GM18517 (cell line): Measurements from ENCODE around the gene VWA1.

Source experiments
- ATAC-seq: cut with Tn5 transposase; IDR thresholded peaks from one replicate; pipeline ENCODE4 v1.9.1; 2021; ENCODE audit warnings: mild to moderate bottlenecking, moderate library complexity; ENCODE audit not compliant: unreplicated experiment

VWA1 gene, protein sequence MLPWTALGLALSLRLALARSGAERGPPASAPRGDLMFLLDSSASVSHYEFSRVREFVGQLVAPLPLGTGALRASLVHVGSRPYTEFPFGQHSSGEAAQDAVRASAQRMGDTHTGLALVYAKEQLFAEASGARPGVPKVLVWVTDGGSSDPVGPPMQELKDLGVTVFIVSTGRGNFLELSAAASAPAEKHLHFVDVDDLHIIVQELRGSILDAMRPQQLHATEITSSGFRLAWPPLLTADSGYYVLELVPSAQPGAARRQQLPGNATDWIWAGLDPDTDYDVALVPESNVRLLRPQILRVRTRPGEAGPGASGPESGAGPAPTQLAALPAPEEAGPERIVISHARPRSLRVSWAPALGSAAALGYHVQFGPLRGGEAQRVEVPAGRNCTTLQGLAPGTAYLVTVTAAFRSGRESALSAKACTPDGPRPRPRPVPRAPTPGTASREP

DNA sequence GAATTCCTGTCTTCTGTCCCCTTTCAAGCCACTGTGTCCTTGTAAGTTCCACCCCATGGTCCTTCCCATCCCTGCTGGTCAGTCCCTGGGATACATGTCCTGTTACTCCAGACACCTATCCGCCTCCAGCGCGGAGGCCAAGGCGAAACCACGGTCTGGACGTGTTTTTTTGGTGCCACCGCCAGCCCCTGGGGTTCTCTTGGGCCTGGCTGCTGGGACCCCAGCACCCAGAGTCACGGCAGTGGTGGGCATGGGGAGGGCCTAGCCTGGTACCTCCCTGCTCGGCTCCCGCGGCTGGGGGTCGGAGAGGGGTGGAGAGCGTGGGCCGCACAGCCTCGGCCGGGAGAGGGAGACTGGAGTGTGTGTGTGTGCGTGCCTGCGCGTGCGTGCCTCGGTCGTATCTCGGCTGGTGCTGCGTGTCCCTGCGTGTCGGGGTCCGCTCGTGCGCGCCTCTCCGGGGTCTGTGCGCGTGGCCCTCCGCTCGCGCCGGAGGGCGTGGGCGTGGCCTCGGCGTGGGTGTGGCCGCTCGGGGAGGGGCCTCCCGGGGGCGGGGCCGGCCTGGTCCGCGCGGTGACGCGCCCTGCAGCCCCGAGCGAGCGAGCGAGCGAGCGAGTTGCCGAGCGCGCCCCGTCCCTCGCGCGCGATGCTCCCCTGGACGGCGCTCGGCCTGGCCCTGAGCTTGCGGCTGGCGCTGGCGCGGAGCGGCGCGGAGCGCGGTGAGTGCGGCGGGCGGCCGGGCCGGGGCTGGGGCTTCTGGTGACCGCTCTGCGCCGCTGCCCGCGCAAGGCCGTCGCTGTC lies at the start of gene VWA1:
Gene VWA1, plus strand, starts transcription at position 585 of the 798 bp plus-strand sequence. Its CDS starts 59 bp downstream, at position 644.
- ATAC-seq: no peak

DNA sequence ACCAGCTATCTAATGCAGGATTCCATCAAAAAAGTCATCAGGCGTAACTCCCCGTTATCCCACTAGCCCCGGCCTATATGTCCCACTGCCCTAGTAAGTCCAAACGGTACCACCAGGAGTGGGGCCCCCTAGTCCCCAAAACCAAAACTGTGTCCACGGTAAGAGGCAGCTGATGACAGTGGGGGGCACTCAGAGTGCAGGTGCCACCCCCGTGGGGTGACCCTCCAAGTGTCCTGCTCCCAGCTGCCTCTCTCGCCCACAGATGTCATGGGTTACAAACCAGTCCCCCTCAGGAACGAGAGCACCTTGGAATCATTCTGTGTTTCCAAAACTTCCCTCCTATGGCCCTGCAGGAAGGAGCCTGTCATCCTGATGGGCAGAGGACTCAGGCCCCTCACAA lies 49.6 kb upstream of the VWA1 start:
- ATAC-seq: no peak

DNA sequence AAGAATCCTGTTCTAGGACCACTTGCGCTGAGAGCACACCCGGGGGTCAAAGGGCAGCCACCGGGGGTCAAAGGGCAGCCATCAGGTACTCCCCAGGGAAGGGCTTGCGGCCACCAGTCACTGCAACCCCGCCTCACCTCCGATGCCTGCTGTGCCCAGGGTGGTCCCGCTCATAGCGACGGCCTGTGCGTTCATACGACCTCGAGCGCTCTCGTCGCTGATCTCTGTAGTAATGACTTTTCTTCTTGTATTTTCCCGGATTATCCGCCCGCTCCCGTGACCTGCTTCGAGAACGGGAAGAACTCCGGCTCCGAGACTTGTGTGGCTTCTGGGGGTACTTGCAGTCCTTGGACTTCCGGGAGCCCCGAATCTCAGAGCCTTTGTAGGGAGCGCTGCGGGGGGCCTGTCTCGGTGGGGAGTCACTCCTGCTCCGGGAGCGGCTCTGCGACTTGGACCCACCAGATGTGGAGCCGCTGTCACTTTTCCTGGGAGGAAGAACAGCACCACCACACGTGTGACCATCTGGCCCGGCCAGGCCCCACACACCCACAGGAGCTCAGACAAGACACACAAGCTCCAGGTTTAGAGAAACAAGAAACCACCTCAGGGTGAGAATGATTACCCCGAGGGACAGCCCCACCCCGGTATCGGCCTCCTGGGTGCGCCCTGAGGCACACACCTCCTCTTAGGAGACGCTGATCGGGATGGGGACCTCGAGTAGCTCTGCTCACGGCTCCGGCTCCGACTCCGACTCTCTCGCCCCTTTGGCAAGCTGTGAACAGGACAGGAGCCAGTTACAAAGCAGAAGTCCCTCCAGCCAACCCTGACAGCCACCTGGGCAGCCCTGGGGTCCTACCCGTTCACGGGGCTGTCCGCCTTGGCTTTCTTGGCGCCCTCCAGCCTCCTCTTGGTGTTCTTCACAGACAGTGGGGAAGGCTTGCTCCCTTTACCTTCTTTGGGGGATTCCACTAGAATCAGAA lies 48.1 kb upstream of the VWA1 start:
- ATAC-seq: no peak

DNA sequence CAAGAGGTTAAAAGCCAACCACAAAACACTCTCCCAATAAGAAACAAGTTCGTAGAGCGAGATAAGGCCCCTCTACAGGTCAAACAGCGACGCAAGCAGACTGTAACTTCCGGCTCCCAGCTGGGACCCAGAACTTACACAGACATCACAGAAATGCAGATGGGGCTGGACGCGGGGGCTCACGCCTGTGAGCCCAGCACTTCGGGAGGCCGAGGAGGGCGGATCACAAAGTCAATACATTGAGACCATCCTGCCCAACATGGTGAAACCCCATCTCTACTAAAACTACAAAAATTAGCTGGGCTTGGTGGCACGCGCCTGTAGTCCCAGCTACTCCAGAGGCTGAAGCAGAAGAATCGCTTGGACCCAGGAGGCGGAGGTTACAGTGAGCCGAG lies 47.4 kb upstream of the VWA1 start:
- ATAC-seq: no peak

DNA sequence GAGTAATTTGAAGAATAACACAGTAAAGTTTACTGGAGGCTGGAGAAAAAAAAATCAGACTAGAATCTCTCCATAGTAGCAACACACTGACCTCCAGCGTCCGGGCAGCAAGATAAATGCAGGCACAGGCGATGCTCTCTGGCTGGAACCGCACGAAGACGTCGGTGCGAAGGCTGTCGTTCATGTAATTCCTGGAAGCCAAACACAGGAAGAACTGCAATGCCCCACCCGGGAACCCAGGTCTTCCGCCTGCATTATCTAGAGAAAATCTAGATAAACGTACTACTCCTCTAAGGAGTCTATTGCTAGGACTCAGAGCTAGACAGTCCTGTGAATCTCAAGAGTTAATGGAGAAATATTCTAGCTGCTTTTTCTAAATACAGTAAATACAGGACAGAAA lies 44.8 kb upstream of the VWA1 start:
- ATAC-seq: no peak

DNA sequence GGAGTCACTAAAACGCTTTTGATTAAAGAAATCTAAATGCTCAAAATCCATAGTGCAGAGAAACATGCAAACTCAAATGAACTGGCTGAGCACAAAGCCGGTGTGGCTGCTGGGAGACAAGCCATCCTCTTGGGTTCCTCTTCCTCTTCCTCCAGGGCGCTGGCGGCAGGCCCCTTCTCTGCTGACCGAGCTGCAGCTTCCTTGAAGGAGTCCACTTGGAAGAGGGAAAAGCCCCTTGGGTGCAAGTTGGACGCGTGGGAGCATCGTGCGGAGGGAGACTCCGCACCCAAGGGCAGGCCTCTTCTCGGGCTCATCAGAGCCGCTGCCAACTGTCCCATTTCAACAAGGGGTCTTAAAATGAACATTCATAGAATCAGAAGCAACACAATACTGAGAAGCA lies 44.3 kb upstream of the VWA1 start:
- no peak for ATAC-seq

DNA sequence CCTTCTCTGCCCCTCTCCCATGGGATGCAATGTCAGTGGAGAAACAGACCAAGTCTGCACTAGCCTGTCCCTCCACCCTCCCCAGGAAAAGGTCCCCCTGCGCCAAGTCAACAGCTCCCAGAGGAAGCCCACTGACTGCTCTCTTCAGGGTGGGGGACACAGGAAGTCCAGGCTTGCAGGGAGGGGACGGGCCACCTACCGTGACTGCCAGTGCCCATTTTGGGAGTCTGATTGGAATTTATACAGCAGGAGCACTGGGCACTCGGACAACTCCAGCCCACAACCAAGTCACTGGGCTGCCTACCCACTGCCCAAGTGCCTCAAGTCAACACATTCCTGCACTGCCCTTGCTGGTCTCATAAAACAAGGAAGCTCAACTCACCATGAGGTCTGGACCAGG lies 42.5 kb upstream of the VWA1 start:
- no peak for ATAC-seq

DNA sequence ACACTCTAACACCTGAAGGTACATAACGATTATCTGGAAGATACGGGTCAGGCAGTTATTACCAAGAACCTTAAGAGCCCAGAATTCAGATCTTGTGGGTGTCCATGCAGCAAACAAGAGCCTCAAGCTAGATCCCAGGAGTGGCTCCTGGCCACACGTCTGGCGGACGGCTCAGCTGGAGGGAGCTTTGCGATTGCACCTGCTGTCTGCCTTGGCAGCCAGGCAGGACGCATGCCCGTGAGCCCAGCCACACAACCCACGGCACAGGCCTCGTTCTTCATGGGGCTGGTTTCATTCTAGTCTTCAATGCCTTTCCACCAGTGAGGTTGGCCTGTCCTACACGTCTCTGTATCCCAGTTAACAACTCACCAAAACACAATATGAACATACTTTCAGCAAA lies 42.1 kb upstream of the VWA1 start:
- no peak for ATAC-seq

DNA sequence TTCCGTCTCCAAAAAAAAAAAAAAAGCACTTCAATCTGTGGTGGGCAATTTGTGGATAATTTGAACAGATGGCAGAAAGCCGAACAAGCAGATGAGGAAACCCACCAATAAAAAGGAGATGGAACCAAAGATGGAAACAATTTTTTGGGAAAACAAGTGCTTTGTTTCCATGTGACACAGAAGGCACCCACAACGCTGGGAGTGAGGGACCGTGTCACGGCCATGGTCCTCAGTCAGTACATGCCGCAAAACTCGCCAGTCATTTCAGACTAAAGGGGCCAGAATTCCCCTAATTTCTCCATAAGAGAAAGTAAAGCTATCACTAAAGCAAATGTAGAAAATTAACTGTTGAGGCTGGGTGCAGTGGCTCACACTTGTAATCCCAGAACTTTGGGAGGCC lies 41.4 kb upstream of the VWA1 start:
- no peak for ATAC-seq

DNA sequence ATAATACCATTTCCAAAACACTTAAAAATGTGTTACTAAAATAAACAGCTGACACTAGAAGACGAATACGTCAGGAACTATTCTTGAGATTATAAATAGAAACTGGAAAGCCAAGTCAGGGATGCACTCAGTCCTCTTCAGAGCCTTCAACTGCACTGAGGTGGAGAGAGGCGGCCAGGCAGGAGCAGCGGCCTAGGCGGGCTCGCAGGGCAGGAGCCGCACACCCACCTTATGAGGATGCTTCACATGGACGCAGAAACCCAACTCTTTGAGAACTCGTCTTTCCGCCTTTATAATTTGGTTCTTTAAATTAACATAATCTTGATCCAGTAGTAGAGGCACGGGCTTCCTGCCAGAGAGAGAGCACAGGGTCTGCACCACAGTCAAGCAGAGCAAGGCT lies 40.3 kb upstream of the VWA1 start:
- no peak for ATAC-seq

DNA sequence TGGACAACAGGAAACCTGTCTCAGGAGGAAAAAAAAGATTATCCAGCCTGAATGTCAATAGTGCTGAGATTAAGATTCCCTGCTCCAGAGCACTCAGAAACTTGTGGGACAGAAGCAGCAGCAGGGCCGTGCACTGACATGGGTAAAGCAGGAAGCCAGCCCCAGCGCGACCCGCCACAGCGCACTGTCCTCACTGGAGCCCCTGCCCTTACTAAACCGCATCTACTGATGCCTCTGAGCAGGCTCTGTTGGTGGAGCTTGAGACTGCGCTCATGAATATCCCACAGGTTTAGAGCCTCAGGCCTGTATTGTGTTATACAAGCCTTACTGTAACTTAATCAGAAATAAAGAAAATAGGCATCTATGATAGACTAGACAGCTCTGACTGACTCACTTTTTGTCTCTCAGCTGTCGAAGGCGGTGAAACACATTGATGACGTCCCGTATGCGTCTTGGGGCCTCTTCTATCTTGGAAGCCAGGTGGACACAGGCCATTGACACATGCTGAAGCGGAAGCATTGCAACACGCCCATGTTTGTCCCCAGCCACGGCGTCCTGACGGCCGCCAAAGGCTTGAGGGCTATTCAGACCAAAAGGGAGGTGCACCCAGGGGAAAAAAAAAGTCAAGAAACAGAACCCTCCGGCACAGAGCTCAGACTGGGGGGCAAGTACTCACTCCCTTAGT lies 37.5 kb upstream of the VWA1 start:
- no peak for ATAC-seq

DNA sequence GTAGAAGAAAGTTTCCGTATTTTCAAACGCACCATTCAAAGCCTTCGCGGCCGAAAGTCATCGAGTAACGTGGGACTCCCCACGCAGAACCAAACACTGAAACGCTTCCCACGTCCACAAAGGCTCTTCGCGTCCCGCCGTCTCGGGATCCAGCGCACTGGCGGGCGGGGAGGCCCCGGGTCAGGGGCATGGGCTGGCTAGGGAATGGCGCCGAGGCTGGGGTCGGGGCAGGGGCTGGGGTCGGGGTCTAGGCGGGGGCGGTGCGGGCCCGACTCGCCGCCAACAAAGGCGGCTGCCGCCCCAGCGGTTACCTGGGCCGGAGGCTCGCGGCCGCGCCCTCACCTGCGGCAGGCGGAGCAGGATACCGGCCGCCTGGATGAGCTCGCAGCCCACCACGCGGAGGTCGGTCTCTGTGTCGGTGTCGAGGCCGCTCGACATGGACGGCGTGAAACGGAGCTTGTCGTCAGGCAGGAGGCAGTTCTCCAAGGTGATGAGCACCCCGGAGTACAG lies 36.8 kb upstream of the VWA1 start:
- ATAC-seq: peak; percentile 30

DNA sequence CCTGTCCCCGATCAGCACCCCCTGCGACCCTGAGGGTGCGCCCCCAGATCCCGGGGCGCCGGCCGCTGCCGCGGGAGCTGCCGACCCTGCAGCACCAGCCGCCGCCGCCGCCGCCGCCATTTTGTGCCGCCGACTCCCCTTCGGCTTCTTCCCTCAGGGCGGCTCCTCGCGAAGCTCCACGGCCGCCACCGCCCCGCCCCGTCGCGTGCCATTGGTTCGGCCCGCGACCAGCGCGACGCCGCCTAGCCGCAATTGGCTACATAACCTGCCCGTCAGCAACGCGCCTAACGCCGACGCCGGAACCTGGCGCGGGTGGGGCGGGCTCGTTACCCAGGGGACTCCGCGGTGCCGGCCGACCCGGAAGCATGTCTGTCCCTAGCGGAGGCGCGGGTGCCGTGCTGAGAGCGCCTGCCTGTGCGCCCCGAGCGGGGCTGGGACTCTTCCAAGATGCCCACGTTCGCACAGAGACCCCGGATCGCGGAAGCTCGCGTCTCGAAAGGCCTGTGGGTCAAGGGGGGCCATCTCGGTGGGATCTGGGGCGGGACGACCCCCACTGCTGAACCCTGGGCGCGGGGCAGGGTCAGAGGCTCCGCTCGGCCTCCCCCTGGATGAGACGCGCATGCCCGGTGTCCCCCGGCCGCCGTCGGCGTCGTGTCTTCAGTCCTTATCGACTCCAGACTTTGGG lies 36.2 kb upstream of the VWA1 start, which contains the start of gene CCNL2:
Gene CCNL2, minus strand, starts transcription at position 149 of the 685 bp plus-strand sequence. Its CDS starts 29 bp downstream, at position 120.
- peak; percentile 83 for ATAC-seq

DNA sequence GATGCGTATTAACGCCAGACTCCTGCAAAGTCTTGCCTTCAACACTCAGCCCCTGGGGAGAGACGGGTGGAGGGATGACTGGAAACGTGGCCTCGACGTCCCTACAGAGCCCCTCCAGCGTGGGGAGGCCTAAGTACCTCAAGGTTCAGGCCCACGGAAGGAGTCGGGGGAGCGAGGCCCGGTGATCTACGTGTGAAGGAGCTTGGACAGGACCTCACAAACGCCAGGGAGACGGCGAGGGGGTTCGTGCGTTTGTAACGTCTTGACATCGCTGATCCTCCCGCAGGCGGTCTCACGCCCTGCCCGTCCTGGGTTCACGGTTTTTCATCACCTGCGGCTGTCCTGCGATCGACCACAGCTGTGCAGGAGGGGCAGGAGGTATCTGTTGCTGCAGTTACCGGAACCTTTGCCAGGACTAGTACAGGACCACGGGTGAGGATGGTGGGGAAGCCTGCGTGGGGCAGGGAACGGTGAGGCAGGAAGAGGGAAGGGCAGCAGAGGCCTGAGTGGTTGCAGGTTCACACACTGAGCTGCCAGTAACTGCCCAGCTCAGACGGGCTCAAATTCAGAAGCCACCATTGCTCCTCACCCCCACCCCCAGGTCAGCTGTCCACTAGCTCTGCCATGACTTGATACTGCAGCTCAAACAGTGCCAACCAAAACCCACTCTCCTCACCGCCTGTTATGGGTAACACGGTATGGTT lies 35.5 kb upstream of the VWA1 start:
- no peak for ATAC-seq

DNA sequence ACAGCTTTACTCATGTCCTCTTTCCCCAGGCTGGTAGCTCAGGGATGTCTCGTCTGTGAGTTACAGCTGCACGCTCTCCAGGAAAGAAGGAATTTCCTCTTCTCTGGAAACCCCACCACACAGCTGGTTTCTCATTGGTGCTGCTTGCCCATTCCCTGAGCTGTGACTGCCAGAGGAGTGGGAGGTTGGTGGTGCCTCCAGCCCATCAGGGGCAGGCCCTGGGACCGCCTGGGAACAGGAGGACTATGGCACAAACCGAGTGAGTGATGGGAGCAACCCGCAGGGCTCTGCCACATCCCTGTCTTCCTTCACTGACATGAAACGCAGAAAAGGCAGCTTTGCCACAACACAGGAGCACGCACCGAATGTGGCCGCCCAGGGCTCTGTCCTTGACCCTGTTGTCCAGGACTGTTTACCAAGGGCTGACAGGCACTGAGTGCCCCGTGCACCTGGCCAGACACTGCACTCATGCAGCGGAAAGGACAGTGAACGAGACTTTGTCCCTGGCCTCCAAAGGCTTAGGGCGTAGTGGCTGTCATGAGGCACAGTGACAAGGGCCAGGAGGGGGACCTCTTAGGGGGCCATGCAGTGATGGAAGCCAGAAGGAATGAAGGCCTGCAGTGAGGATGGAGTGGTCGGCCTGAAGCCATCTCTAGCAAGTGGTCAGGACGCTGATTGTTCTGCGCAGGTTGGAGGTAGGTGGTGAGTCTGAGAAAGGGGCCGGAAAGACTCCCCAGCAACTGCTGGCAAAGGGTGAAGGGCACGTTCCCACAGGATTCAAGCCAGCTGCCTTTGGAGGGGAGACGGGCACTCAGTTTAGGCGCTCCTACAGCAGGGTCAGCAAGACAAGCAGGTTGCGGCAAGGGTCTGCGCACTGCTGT lies 34.7 kb upstream of the VWA1 start:
- no peak for ATAC-seq

DNA sequence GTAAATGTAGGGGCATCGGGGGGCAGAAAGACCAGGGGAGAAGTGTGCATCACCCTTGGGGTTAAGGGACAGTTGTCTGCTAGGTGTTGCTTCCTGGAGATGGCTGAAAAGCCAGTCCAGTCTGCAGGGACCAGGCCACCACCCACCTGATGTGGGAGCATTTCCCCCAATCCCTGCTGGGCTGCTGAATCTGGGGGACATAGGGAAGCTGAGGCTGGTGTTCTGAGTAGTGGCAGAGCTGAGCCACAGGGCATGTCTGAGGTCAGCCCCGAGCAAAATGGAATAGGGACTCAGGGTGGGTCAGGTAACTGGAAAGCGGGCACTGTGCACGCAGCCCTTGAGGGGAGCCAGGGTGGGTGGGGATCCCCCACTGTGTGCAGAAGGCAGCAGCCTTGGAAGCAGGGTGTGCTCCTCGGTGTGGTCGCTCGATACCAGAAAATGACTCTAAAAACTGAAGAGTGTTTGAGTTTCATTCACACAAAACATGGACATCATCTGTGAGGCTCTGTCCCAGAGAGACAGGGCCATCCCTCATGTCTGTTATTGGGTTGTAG lies 34.0 kb upstream of the VWA1 start:
- ATAC-seq: no peak

DNA sequence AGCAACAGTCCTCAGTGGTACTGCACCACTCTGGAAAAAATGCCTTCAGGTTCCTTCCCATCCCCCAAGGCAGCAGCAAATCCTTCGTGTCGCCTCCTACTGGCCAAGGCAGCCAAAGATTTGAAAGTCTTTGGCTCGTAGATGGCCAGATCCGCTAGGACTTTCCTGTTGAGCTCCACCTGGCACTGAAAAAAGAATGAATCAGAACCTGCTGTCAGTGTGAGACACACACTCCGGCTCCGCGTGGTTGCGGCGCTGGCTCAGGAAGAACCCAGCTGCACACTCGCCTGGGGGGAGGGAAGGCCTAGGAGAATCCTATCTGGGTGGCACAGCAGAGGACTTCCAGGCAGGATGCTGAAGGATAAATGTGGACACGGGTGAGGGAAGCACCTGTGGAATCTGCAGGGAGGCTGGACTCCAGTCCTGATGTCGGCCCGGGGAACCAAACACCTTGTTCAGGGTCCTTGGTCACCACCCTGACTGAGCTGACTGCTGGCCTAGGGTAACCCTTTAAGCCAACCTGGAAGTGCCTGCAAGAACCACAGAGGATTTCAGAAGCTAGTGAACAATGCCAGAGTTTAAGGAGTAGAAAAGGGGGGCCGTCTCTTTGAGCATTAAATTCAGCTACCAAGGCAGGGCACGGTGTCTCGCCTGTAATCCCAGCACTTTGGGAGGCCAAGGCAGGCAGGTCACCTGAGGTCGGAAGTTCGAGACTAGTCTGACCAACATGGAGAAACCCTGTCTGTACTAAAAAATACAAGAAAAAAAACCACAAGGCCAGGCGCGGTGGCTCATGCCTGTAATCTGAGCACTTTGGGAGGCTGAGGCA lies 33.2 kb upstream of the VWA1 start:
- no peak for ATAC-seq
